ENCODE measurements around the gene C1RL.
A peak's percentile ranks its signal among the peaks of the same experiment; 100 is the strongest.

C1RL gene

DNA sequence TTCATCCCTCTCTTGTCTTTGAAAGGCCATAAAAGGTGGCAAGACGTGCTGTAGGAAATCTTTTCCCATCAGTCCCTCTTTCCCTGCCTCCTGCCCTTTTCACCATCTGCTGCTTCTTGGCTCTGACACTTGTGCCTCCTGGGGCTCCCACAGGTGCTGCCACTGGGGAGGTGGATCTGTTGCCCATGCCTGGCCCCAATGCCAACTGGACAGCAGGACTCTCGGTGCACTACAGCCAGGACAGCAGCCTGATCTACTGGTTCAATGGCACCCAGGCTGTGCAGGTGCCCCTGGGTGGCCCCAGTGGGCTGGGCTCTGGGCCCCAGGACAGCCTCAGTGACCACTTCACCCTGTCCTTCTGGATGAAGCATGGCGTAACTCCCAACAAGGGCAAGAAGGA lies 27.7 kb upstream of the C1RL start:
- DNase-seq (ENCODE audit: low read depth) = no peak

DNA sequence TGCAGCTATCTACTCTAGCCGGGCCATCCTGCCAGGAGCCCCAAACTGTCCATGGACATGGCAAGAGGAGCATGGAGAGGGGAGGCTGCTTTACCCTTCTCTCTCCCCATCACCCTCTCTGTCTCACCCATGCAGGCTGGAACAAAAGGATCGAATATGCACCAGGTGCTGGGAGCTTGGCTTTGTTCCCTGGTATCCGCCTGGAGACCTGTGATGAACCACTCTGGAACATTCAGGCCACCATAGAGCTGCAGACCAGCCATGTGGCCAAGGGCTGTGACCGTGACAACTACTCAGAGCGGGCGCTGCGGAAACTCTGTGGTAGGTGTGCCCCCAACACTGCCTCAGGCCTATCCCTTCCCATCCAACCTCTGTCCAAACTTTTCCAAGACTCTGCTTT lies 27.1 kb upstream of the C1RL start:
- DNase-seq (ENCODE audit: low read depth) = no peak

DNA sequence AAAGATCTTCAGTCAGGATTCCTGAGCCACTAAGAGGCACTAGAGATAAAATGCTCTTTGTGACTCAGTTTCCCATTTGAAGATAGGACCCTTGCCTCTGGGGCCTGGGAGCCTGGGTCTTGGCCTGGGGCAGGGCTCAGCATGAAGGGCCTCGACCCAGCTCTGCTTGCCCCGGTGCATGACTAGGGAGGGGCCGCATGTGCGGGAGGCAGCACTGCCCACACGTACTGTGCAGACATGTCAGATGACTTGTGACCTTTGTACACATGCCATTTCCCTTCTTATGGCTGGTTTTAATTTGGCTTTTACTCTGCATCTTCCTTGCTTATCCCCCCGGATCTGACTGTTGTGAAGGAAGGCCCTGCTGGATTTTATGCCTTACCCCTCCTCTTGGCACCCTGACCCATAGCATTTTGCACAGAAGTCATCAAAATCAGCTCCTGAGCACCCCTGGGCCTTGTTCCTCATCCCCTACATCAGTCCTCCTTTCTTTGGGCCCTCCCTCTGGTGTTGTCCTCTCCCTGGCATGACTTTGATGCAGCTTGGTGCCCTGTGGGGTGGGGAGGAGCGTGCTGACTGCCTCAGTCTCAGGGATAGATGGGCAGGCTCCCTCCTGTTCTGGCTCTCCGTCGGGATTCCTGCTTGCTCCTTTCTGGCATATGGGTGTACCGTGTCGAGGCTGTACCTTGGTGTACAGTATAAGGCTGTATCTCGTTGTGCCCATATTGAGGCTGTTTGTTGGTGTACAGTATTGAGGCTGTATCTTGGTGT lies 25.6 kb upstream of the C1RL start:
- DNase-seq (ENCODE audit: low read depth) = no peak

GRCh38 chr12:7131502-7131866 lies 22.5 kb upstream of the C1RL start:
- no peak for DNase-seq (ENCODE audit: low read depth)

GRCh38 chr12:7130701-7131501 lies 21.9 kb upstream of the C1RL start:
- DNase-seq (ENCODE audit: low read depth) = no peak

GRCh38 chr12:7129872-7130691 lies 21.1 kb upstream of the C1RL start, which contains the start of gene CLSTN3:
Gene CLSTN3, plus strand, starts transcription at chr12:7130371. Its CDS starts 278 bp downstream, at chr12:7130649.
- peak; percentile 66 for DNase-seq (ENCODE audit: low read depth)

GRCh38 chr12:7129287-7129871 lies 20.4 kb upstream of the C1RL start:
- no peak for DNase-seq (ENCODE audit: low read depth)

DNA sequence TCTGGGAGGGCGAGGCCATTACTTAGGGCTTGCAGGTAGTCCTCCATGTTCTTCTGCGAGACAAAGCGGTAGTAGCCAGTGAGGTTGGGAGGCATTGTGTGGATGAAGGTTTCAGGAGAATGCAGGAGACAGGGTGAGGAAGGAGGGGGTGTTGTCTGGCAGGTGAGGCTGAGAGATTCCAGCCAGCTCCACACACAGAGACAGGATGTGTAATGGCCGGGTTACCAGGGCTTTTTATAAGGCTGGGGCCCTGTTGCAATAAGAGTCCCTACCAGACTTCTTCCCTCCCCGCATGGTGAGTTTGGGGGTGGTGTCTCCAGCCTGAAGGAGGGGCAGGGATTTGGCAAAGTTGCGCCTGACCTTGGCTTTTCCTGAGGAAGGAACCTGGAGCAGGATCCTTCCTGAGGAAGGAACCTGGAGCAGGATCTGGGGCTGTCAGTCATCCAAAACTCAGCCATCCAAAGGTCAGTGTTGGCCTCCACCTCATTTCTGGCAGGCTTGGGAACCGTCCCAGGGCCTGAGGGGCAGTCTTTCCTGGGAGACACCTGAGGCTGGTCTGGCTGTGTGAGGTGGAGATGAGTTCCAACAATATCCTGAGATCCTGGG lies 19.8 kb upstream of the C1RL start, which contains the start of gene RBP5:
Gene RBP5 (minus strand): TSS at position 209 of the 606 bp plus-strand sequence. CDS start 114 bp downstream, at position 95.
- DNase-seq (ENCODE audit: low read depth) = no peak

GRCh38 chr12:7127916-7128626 lies 19.1 kb upstream of the C1RL start:
- DNase-seq (ENCODE audit: low read depth) = no peak

DNA sequence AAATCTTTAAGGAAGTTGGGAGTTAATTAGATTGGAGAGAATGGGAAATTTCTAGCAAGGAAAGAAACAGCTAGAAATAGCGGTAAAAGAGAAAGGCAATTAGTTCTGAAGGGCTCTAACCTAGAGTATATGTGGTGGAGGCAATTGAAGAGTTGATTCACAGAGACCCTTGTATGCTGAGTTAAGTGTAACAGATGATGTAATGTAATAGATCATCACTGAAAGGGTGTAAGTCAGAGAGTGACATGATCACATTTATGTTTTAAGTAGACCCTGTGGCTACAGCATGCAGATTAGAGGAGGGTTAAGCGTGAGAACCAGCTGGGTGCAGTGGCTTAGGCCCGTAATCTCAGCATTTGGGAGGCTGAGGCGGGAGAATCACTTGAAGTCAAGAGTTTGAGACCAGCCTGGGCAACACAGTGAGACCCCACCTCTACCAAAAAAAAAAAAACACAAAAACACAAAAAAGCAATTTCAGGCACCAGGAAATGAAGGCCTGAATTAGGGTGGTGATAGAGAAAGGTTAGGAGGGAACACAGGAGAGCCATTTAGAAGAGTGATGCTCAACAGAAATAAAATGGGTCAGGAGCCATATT lies 16.7 kb upstream of the C1RL start:
- DNase-seq (ENCODE audit: low read depth) = no peak

DNA sequence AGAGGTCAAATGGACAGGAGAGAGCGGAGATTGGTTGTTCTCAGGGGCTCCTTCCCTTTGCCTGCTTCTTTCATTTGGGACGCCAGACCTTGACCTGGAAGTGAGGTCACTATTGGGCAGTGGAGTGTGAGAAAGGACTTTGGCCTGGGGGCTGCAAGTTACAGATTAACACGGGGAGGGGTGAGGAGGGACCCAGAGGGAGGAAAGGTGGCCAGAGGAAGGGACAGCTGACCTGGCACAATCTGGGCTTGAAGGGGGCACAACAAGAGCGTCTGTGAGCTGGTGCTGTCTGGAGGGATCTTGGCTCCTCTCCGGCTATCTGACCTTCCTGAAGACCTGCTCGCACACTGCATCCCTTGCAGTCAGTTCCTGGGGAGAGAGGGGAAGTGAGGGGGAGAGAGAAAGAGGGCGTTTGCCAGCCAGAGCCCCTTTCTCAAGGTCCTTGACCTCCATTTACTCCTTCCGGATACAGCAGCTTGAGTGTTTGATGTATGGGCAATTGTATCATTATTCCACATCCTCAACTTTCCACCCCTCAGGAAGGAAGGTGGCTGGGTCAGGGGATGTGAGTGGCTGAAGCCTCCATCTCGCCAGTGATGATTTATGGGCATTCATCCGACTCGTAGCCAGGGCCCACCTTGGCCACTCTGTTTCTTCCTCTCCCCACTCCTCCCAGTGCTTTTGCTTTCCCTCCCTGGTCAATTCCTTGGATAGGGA lies 14.9 kb upstream of the C1RL start:
- DNase-seq (ENCODE audit: low read depth) = no peak

DNA sequence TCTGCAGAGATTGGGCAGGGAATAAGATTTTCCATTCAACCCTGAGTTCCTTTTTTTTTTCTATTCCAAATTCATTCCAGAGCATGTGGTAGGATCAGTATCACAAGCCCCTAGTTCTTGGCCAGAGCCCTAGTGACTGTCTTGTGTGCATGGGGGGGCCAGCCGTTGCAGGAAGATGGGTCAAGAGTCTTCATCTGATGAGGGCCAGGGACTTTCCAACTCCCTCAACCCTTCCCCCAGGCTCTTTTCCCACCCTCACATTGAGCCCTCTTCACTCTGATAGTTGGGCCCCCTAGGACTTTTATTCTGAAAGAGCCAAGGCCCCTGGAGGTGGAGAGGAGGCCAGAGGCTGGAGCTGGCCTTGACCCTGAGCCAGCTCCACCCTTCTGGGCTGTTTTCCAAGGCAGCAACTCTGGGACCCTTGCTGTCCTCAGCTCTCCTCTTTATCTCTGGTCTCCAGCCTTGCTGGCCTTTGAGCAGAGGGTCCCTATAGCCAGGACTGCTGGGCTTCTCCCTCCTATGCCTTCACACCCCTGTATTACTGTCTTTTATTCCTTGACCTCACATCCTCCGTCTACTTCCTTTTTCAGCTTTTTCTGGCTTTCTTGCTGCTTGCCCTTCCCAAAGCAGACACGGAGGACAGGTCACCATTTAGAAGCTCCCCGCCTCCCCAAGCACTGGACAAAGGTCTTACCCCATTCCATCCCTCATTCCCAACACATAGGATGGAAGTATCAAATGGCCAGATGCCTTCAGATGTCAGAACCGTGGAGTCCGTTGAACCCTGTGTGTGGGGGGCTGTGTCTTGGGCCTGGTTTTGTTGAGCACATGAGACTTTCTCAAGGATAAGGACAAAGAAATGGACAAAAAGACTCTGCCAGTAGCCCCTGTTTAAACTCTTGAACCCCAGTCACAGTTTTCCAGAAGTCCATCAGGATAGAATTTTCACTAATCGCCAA lies 14.1 kb upstream of the C1RL start:
- no peak for DNase-seq (ENCODE audit: low read depth)

GRCh38 chr12:7121324-7121723 lies 12.3 kb upstream of the C1RL start:
- DNase-seq (ENCODE audit: low read depth) = no peak

GRCh38 chr12:7120166-7120565 lies 11.2 kb upstream of the C1RL start:
- no peak for DNase-seq (ENCODE audit: low read depth)

DNA sequence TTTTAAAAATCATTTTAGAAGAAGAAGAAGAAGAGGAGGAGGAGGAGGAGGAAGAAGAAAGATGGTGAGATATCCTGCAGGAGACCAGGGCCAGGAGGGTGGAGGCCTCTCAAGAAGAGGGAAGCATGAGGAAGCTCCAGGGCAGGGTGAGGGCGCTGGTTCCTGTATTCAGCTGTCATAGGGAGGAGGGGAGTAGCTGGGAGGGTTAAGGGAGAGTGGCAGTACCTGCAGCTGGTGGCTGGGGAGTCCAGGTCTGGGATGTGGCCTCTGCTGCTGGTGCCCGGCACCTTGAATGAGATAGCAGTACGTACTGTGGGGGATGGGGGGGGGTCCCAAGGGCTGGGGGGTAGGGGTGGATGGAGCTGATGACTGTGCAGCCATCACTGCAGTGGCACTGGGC lies 9.9 kb upstream of the C1RL start:
- DNase-seq (ENCODE audit: low read depth) = no peak

DNA sequence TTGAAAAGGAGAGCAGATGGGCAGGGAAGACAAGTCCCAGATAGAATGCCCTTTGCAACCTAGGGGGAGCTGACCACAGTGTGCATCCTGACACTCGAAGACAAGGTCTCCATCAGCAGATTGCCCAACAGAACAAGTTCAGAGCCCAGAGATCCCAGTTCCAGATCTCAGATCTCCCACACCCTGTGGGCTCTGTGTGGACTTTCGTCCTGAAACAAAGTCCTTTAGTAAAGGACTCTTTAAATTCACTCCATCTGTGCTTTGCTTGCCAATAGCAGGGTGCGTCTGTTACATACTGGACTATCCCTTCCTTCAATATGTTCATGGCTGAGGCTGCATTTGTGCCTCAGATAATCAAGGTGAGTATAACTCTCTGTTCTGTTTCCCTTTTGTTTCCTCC lies 8.7 kb upstream of the C1RL start:
- DNase-seq (ENCODE audit: low read depth) = no peak

GRCh38 chr12:7116916-7117315 lies 7.9 kb upstream of the C1RL start:
- no peak for DNase-seq (ENCODE audit: low read depth)

- DNase-seq (ENCODE audit: low read depth) = no peak
Observed at GRCh38 chr12:7116196-7116595, 7.2 kb upstream of the C1RL start.

- DNase-seq (ENCODE audit: low read depth) = no peak
Observed at GRCh38 chr12:7114851-7115250, 5.8 kb upstream of the C1RL start.
